CD4-positive, alpha-beta T cell (primary cell): ENCODE measurements around the gene TEPSIN. TPM values are rescaled to one million over a fixed set of nuclear protein-coding genes. Genes with fewer than 3 reads are reported as not detected.

Experiments
- ATAC-seq: fragments of 200-7000 bp; cut with Tn5 transposase; one replicate; pipeline ENCODE4 v1.10.0; 2022; ENCODE audit warnings: mild to moderate bottlenecking; ENCODE audit not compliant: poor library complexity
- CTCF ChIA-PET: fragments of 350-600 bp; sonication (Branson Sonifier 250); formaldehyde crosslinking; loops from one replicate; lab custom pipeline; 2021; ENCODE audit warnings: antibody characterized with exemption, inconsistent platforms; lab: Charles Lee
- POLR2A ChIA-PET: fragments of 350-600 bp; sonication (Branson Sonifier 250); formaldehyde crosslinking; loops from one replicate; lab custom pipeline; 2021; ENCODE audit warnings: antibody characterized with exemption, inconsistent platforms; lab: Charles Lee
- DNase-seq, 14 experiments: peaks; one replicate each; pipeline ENCODE4 v3.0.0-alpha.2; 2013 to 2020; ENCODE audit warnings: mixed read lengths in 2 of 14
- H3K27ac ChIP-seq, 2 donors: one replicate each; pipeline versions ENCODE4 v1.5.1 to v1.7.0; 2013; ENCODE audit warnings: low read length in 2 of 2, low read depth in 1 of 2, mild to moderate bottlenecking in 1 of 2
- H3K27me3 ChIP-seq, 2 experiments: 1 replicate in 1 of 2; 2 replicates in 1 of 2; pipeline versions ENCODE4 v1.6.1 to v1.7.0; 2013; ENCODE audit warnings: low read length in 2 of 2, control low read depth in 1 of 2, mild to moderate bottlenecking in 1 of 2, moderate library complexity in 1 of 2; ENCODE audit not compliant: insufficient read depth in 2 of 2, control insufficient read depth in 1 of 2
- H3K36me3 ChIP-seq: one replicate; pipeline ENCODE4 v1.6.1; 2013; ENCODE audit warnings: low read length, control low read depth; ENCODE audit not compliant: insufficient read depth
- H3K4me1 ChIP-seq: one replicate; pipeline ENCODE4 v1.6.1; 2013; ENCODE audit warnings: low read length, control low read depth; ENCODE audit not compliant: insufficient read depth
- H3K4me3 ChIP-seq: one replicate; pipeline ENCODE4 v1.5.1; 2013; ENCODE audit warnings: mild to moderate bottlenecking, low read length, moderate library complexity
- H3K9me3 ChIP-seq, 2 experiments: 1 replicate in 1 of 2; 2 replicates in 1 of 2; pipeline versions ENCODE4 v1.6.1 to v1.7.0; 2013; ENCODE audit warnings: low read length in 2 of 2, mild to moderate bottlenecking in 2 of 2, control low read depth in 1 of 2, moderate library complexity in 1 of 2; ENCODE audit not compliant: control insufficient read depth in 1 of 2, insufficient read depth in 1 of 2
- H3K27ac Mint-ChIP-seq: one replicate; pipeline ENCODE4 v1.8.0; 2020; ENCODE audit warnings: mixed read lengths
- H3K27me3 Mint-ChIP-seq: one replicate; pipeline ENCODE4 v1.8.0; 2021; ENCODE audit warnings: mixed read lengths
- H3K36me3 Mint-ChIP-seq: one replicate; pipeline ENCODE4 v1.8.0; 2021; ENCODE audit warnings: low read depth, mixed read lengths
- H3K4me1 Mint-ChIP-seq: one replicate; pipeline ENCODE4 v1.8.0; 2021; ENCODE audit warnings: low read depth, mixed read lengths
- H3K4me3 Mint-ChIP-seq: one replicate; pipeline ENCODE4 v1.8.0; 2020; ENCODE audit warnings: mild to moderate bottlenecking, mixed read lengths
- H3K9me3 Mint-ChIP-seq: one replicate; pipeline ENCODE4 v1.8.0; 2020; ENCODE audit warnings: mixed read lengths
- CTCF ChIP-seq: fragments of 200-600 bp; IDR thresholded peaks from one replicate; pipeline ENCODE4 v1.8.0; 2022; ENCODE audit warnings: antibody characterized with exemption, mild to moderate bottlenecking
- intact Hi-C, 2 experiments: fragments of 100-400 bp; cut with DNase I in 1 of 2; cut with micrococcal nuclease in 1 of 2; formaldehyde crosslinking; loops; one replicate each; pipeline versions ENCODE4 v1.15.1 to v1.9.0; 2023 to 2025; cut with DNase I, micrococcal nuclease
- total RNA-seq, 174 experiments: library from RNA in 2 of 174; stranded (reverse) in 2 of 174; gene quantifications; one replicate each; pipeline ENCODE4 v1.2.3 and lab custom pipeline; 2021 to 2026

The TEPSIN gene
- total RNA-seq, 2 experiments from 2014 or later: 68.2 to 74.4 TPM

GRCh38 chr17:81179861-81180260 lies 59.0 kb downstream of the TEPSIN start:
- no peak for ATAC-seq
- Histone ChIP-seq H3K27me3 (peaks cover 0 to 2% of the 10 kb centered on the region in 2 experiments), H3K36me3 (no peaks in the 10 kb centered on the region), H3K27ac (no peak overlapping the region), H3K4me1 (no peaks in the 10 kb centered on the region), H3K4me3 (no peak overlapping the region), H3K9me3 (peaks cover 0 to 14% of the 10 kb centered on the region in 2 experiments)
- no peak for TF ChIP-seq CTCF
- Mint-ChIP-seq H3K4me1 (no peaks in the 10 kb centered on the region), H3K36me3 (no peaks in the 10 kb centered on the region), H3K27me3 (no peaks in the 10 kb centered on the region), H3K27ac (no peak overlapping the region), H3K4me3 (no peak overlapping the region), H3K9me3 (no peaks in the 10 kb centered on the region)
- POLR2A ChIA-PET: no interaction called here
- intact Hi-C loops: no loop called here
- CTCF ChIA-PET: no interaction called here
- no peak for DNase-seq

GRCh38 chr17:81179220-81179619 lies 59.6 kb downstream of the TEPSIN start:
- ATAC-seq: no peak
- H3K27ac Mint-ChIP-seq: no peak overlapping the region
- no peak for DNase-seq

More at GRCh38 chr17:81179220-81179619, 59.6 kb downstream of the TEPSIN start:
- no peak for TF ChIP-seq CTCF
- Histone ChIP-seq H3K4me3 (no peak overlapping the region), H3K27me3 (peaks cover 0 to 2% of the 10 kb centered on the region in 2 experiments), H3K36me3 (no peaks in the 10 kb centered on the region), H3K4me1 (no peaks in the 10 kb centered on the region), H3K27ac (no peak overlapping the region), H3K9me3 (peaks cover 0 to 14% of the 10 kb centered on the region in 2 experiments)
- H3K27me3 Mint-ChIP-seq: no peaks in the 10 kb centered on the region
- CTCF ChIA-PET: no interaction called here
- intact Hi-C loops: no loop called here
- H3K4me1 Mint-ChIP-seq: no peaks in the 10 kb centered on the region
- POLR2A ChIA-PET: no interaction called here
- H3K9me3 Mint-ChIP-seq: no peaks in the 10 kb centered on the region
- H3K36me3 Mint-ChIP-seq: no peaks in the 10 kb centered on the region
- no peak overlapping the region for H3K4me3 Mint-ChIP-seq

Other genes starting within 250 kb of the TEPSIN start
- gene CHMP6, start 247.2 kb downstream of the TEPSIN start, total RNA-seq: 10 to 100 TPM; 11.5 to 13.3 TPM
- gene BAIAP2, start 203.9 kb downstream of the TEPSIN start, total RNA-seq: 1 to 10 TPM; 4.2 to 4.9 TPM
- not detected for gene PVALEF, start 73.5 kb downstream of the TEPSIN start, total RNA-seq
- gene AATK, start 72.8 kb downstream of the TEPSIN start, total RNA-seq: under 1 TPM; 0.25 to 0.82 TPM
- 10 to 100 TPM; 11.2 to 12.3 TPM for gene CEP131, start 16.1 kb downstream of the TEPSIN start, total RNA-seq
- gene NDUFAF8, start 263 bp upstream of the TEPSIN start, total RNA-seq: 10 to 100 TPM; 34.6 to 38.6 TPM
- 10 to 100 TPM; 22.8 to 26.4 TPM for gene SLC38A10, start 56.3 kb upstream of the TEPSIN start, total RNA-seq
- gene BAHCC1, start 156.4 kb upstream of the TEPSIN start, total RNA-seq: under 1 TPM; 0.20 to 0.41 TPM